ENCODE measurements around the gene CUL1. TPM values are rescaled to one million over a fixed set of nuclear protein-coding genes. Genes with fewer than 3 reads are reported as not detected.

CUL1 gene
- polyA plus RNA-seq, 1 donor from 2014 or later, result 77.5 TPM

DNA sequence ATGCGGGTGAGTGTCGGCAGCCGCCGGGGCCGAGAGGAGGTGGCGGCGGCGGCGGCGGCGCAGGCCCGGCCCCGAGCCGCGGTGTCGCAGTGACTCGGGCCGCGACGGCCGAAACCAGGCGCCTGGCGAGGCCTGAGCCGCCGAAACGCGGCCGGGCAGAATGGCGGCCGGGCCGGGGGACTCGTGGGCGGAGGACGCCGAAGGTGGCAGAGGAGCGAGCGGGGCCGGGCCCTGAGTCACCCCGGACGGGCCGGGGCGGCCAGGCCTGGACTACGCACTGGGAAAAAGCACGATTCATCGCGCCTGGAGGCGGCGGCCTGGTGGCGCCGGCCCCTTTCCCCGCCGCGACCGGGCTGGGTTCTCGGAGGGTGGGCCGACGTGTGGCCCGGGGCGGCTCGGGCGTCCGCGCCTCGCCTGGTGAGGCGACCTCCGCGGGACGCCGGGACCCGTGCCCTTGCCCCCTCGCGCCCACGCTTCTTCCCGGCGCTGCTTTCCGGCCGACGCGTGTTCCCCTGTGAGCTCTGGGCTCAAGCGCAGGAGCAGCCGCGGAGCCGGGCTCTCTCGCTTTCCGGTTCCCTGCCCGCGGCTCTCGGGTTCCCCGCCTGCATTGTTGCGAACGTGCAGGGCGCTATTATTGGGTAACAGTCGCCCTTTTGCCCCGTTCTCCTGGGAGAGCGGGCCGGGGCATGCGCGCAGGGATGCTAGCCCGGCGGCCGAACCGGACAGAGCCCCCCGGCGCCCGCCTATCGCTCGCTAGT lies 500 bp downstream of the CUL1 start:
- Histone ChIP-seq H3K27me3 (ENCODE audit: insufficient read depth, low read depth, low read length) (no peaks in the 10 kb centered on the region), H4K20me1 (ENCODE audit: insufficient read depth) (no peaks in the 10 kb centered on the region), H3K9ac (ENCODE audit: low read length) (peak overlapping the region; percentile 89), H3K4me2 (ENCODE audit: low read length) (no peak overlapping the region), H3F3A (ENCODE audit: insufficient read depth, low read length, poor library complexity, severe bottlenecking) (no peaks in the 10 kb centered on the region), H3K36me3 (ENCODE audit: insufficient read depth, low read length) (no peaks in the 10 kb centered on the region), H3K27ac (ENCODE audit: low read length) (peak overlapping the region; percentile 75), H3K9me3 (ENCODE audit: low read length) (no peaks in the 10 kb centered on the region), H3K9me2 (ENCODE audit: insufficient read depth, low read length) (no peaks in the 10 kb centered on the region), H2AFZ (ENCODE audit: low read depth, low read length) (no peak overlapping the region), H3K79me2 (replicated peaks; ENCODE audit: insufficient read depth, low read length) (peaks cover 58% of the 10 kb centered on the region), H3K4me3 (ENCODE audit: low read length) (peak overlapping the region; percentile 86)
- peak; percentile 52 for TF ChIP-seq MXI1 (conservative IDR thresholded peaks at IDR 0.05; ENCODE audit: poor library complexity, severe bottlenecking)
- TF ChIP-seq RAD21 (conservative IDR thresholded peaks at IDR 0.05), result no peak
- TF ChIP-seq POLR2AphosphoS5 (IDR thresholded peaks at IDR 0.05), result no peak
- no peak for TF ChIP-seq EZH2 (IDR thresholded peaks at IDR 0.05; ENCODE audit: borderline replicate concordance, insufficient read depth, low read length, poor library complexity, severe bottlenecking)
- TF ChIP-seq TAF1 (IDR thresholded peaks at IDR 0.05; ENCODE audit: low read depth), result peak; percentile 43
- TF ChIP-seq CTCF (IDR thresholded peaks at IDR 0.05; ENCODE audit: poor library complexity, severe bottlenecking), result no peak
- TF ChIP-seq EP300 (conservative IDR thresholded peaks at IDR 0.05; ENCODE audit: poor library complexity, severe bottlenecking), result no peak
- TF ChIP-seq REST (IDR thresholded peaks at IDR 0.05; ENCODE audit: borderline replicate concordance), result no peak
- no peak for TF ChIP-seq SMC3 (conservative IDR thresholded peaks at IDR 0.05; ENCODE audit: poor library complexity)

DNA sequence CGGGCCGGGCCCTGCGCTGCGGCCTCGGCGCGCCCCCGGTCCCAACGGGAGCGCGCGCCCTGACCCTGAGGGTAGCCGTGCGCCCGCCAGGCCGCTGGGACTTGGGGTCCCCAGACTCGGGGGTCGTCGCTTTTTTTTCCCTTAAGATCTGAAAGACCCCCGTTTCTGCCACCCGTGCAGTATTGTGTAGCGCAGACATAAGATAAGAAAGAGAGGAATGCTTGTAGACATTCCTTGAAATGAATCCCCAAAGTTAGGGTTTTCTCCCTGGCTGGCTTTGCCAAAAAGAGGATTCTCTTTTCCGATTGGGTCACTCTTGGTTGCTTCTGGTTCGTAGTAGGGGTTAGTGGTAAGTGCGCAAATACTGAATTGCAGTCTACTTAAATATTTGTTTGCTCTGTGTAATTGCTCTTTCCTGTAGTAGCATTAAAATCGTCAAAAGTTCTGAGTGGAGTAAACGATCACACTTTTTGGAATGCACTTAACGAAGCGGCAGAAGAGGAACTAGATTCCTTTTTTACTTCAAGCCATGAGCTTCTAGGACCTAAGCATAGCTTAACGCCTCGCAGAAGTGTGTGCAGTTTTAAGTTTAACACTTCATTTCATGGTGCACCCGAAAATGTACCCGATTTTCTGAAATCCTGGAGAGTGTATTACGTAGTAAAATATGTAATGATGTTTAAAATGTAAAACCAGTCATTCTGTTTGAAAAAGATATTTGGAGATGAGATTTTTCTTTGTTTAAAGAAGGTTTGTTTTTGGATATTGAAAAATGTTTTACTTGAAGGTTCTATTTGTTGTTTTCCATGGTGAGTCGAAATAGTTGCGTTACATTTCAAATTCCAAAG lies 1.3 kb downstream of the CUL1 start:
- Histone ChIP-seq H3K36me3 (ENCODE audit: insufficient read depth, low read length) (no peaks in the 10 kb centered on the region), H3K4me2 (ENCODE audit: low read length) (peak overlapping the region; percentile 83), H3K27ac (ENCODE audit: low read length) (peak overlapping the region; percentile 75), H3K9ac (ENCODE audit: low read length) (peak overlapping the region; percentile 89), H3K4me3 (ENCODE audit: low read length) (peak overlapping the region; percentile 86), H3K27me3 (ENCODE audit: insufficient read depth, low read depth, low read length) (no peaks in the 10 kb centered on the region), H3F3A (ENCODE audit: insufficient read depth, low read length, poor library complexity, severe bottlenecking) (no peaks in the 10 kb centered on the region), H2AFZ (ENCODE audit: low read depth, low read length) (no peak overlapping the region), H4K20me1 (ENCODE audit: insufficient read depth) (no peaks in the 10 kb centered on the region), H3K79me2 (replicated peaks; ENCODE audit: insufficient read depth, low read length) (peaks cover 66% of the 10 kb centered on the region), H3K9me2 (ENCODE audit: insufficient read depth, low read length) (no peaks in the 10 kb centered on the region), H3K9me3 (ENCODE audit: low read length) (no peaks in the 10 kb centered on the region)
- TF ChIP-seq SMC3 (conservative IDR thresholded peaks at IDR 0.05; ENCODE audit: poor library complexity) (no peak), EP300 (conservative IDR thresholded peaks at IDR 0.05; ENCODE audit: poor library complexity, severe bottlenecking) (no peak), POLR2AphosphoS5 (IDR thresholded peaks at IDR 0.05) (no peak), CTCF (IDR thresholded peaks at IDR 0.05; ENCODE audit: poor library complexity, severe bottlenecking) (no peak), TAF1 (IDR thresholded peaks at IDR 0.05; ENCODE audit: low read depth) (no peak), MXI1 (conservative IDR thresholded peaks at IDR 0.05; ENCODE audit: poor library complexity, severe bottlenecking) (no peak), RAD21 (conservative IDR thresholded peaks at IDR 0.05) (no peak), EZH2 (IDR thresholded peaks at IDR 0.05; ENCODE audit: borderline replicate concordance, insufficient read depth, low read length, poor library complexity, severe bottlenecking) (no peak), REST (IDR thresholded peaks at IDR 0.05; ENCODE audit: borderline replicate concordance) (no peak)
